ENCODE data around the gene UVRAG. TPM values are rescaled to one million over a fixed set of nuclear protein-coding genes. Genes with fewer than 3 reads are reported as not detected.
A peak's percentile ranks its signal among the peaks of the same experiment; 100 is the strongest.

The UVRAG gene
- total and polyA plus RNA-seq, 2 of the 13 experiments (the other 11 are each of a cell fraction or from before 2014, with no cell fraction given), result 9.7 to 17.3 TPM

GRCh38 chr11:75792997-75793800 is 21.8 kb upstream of the UVRAG start:
- H3K4me3 ChIP-seq (replicated peaks in 1 of 3; ENCODE audit: insufficient read depth in 1 of 3, low read depth in 2 of 3, low read length in 3 of 3), result no peak overlapping the region
- H3K27ac ChIP-seq (ENCODE audit: extremely low read length, insufficient read depth, low read length), result peak overlapping the region; percentile 54
- in situ Hi-C loops (cut with HindIII; ENCODE audit: extremely low pct_ligation_motif_present, low pct_unique_long_range_greater_than_20kb) (no loop called here), intact Hi-C loops (cut with micrococcal nuclease; ENCODE audit: unreplicated experiment) (no loop called here)
- H3K79me2 ChIP-seq (ENCODE audit: insufficient read depth, low read length), result no peaks in the 10 kb centered on the region
- POLR2A ChIA-PET, result interaction anchor here (1.0 to 7.1 kb wide), 7 partner anchors 9 to 74 kb away, joined by 4 to 138 read pairs (median 8); partner anchors contain the start of genes DGAT2 and UVRAG
- DNase-seq (ENCODE audit: low spot score), result peak; percentile 82
- H4K20me1 ChIP-seq (ENCODE audit: insufficient read depth, low read length), result no peaks in the 10 kb centered on the region
- no peaks in the 10 kb centered on the region for H3K9me3 ChIP-seq (ENCODE audit: low read length)
- CTCF ChIA-PET (ENCODE audit: low intra/inter-chr PET ratio, low total read pairs), result no interaction called here
- peak overlapping the region; percentile 30 for H3K4me2 ChIP-seq (ENCODE audit: low read depth, low read length)
- no peak overlapping the region for H3K9ac ChIP-seq (ENCODE audit: insufficient read depth, low read depth, low read length)
- H2AFZ ChIP-seq (ENCODE audit: low read length), result no peak overlapping the region
- H3K36me3 ChIP-seq (replicated peaks in 1 of 2; ENCODE audit: control insufficient read depth in 1 of 2, insufficient read depth in 2 of 2, low read length in 2 of 2), result peaks cover 9 to 51% of the 10 kb centered on the region in 2 experiments
- H3K27me3 ChIP-seq (ENCODE audit: control insufficient read depth in 1 of 2, insufficient read depth in 2 of 2, low read length in 2 of 2), result no peaks in the 10 kb centered on the region
- H3K4me1 ChIP-seq (ENCODE audit: insufficient read depth, low read length), result peaks cover 74% of the 10 kb centered on the region
- peak; percentile 55 for ATAC-seq
- BruUV-seq (replicated peaks), result no TSS peak
- peak; percentile 67 for FAIRE-seq
- WGBS (ENCODE audit: low lambda C conversion rate), result 43% methylated on average over 7 of the region's 12 CpGs
- TF ChIP-seq SKI (IDR thresholded peaks at IDR 0.05; ENCODE audit: partially characterized antibody) (peak; percentile 45), PRDM15 (CRISPR knock-in tag; IDR thresholded peaks at IDR 0.05) (peak; percentile 80; the same call in 1 of the 2 replicates), NFYC (CRISPR knock-in tag; IDR thresholded peaks at IDR 0.05) (no peak), ZNF609 (CRISPR knock-in tag; IDR thresholded peaks at IDR 0.05; ENCODE audit: borderline replicate concordance) (peak; percentile 48; the same call in 1 of the 2 replicates), SP140L (CRISPR knock-in tag; IDR thresholded peaks at IDR 0.05; ENCODE audit: borderline replicate concordance) (no peak), PAWR (CRISPR knock-in tag; IDR thresholded peaks at IDR 0.05; ENCODE audit: borderline replicate concordance) (no peak), TFDP1 (CRISPR knock-in tag; IDR thresholded peaks at IDR 0.05; ENCODE audit: borderline replicate concordance) (peak; percentile 34; the same call in 1 of the 2 replicates), SOX5 (CRISPR knock-in tag; IDR thresholded peaks at IDR 0.05; ENCODE audit: borderline replicate concordance) (0 out of 2 replicates have a peak, but pooled peaks have one; percentile 39), HNF4A (CRISPR knock-in tag; IDR thresholded peaks at IDR 0.05) (peak; percentile 33), MED1 (CRISPR knock-in tag; IDR thresholded peaks at IDR 0.05) (peak; percentile 63), ZBTB38 (CRISPR knock-in tag; IDR thresholded peaks at IDR 0.05) (peak; percentile 81), TEAD3 (CRISPR knock-in tag; optimal IDR thresholded peaks at IDR 0.05; ENCODE audit: borderline replicate concordance) (peak; percentile 89), DRAP1 (CRISPR knock-in tag; IDR thresholded peaks at IDR 0.05) (peak; percentile 28; the same call in 1 of the 2 replicates)

All from HepG2 (cell line).